IPS-11a (cell line): ENCODE measurements around the gene KLHL13.
"Not testable (repeated sequence)": the region's sequence is repeated elsewhere in the genome, so short reads cannot be mapped to it uniquely, and the experiment has no call there.

Experiments used
- H3K4me3 ChIP-seq: one replicate; pipeline ENCODE4 v1.5.1; 2013; ENCODE audit warnings: low read depth, low read length, control low read depth

Gene KLHL13, protein sequence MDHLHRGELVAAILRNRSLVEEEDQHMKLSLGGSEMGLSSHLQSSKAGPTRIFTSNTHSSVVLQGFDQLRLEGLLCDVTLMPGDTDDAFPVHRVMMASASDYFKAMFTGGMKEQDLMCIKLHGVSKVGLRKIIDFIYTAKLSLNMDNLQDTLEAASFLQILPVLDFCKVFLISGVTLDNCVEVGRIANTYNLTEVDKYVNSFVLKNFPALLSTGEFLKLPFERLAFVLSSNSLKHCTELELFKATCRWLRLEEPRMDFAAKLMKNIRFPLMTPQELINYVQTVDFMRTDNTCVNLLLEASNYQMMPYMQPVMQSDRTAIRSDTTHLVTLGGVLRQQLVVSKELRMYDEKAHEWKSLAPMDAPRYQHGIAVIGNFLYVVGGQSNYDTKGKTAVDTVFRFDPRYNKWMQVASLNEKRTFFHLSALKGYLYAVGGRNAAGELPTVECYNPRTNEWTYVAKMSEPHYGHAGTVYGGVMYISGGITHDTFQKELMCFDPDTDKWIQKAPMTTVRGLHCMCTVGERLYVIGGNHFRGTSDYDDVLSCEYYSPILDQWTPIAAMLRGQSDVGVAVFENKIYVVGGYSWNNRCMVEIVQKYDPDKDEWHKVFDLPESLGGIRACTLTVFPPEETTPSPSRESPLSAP

DNA sequence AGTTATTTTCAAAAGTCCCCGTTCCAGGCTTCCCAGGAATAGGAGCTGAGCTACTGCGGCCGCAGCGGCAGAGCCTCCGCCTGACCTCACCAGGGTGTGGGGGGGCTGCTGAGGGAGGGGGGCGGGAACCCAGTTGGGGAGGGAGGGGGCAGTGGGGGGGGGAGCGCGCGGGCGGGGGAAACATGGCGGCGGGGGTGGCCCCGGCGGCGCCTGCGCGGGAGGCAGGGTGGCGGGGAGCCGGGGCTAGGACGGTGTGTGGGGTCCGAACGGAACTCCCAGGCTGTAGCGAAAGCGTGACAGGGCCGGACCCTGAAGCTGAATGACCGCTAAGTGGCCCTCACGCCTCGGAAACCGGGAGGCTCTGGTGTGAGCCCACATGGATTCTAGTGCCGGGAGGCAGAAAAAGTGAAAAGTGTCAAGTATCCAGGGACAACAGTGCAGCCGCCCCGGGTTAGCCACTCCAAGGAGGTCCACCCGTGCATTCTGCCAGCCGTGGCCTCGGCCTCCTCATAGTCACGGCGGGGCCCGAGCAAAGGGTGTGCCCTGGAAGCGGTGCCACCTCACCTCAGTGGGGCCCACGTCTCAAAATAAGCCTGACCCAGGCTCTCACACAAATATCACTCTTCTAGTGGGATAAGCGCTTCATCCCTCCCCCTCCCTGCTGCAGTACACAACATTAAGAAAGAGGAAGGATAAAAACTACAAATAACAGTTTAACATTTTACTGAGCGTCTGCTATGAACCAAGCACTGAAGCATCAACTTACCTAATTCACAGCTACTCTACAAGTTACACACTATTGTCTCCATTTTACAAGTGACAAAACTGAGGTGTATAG is at the start of gene KLHL13:
TSS of gene KLHL13 (minus strand) at position 98 of the 838 bp plus-strand sequence. CDS start 88,337 bp downstream, outside the sequence.
- peak within 1 kb of the TSS; percentile 53 for H3K4me3 ChIP-seq

DNA sequence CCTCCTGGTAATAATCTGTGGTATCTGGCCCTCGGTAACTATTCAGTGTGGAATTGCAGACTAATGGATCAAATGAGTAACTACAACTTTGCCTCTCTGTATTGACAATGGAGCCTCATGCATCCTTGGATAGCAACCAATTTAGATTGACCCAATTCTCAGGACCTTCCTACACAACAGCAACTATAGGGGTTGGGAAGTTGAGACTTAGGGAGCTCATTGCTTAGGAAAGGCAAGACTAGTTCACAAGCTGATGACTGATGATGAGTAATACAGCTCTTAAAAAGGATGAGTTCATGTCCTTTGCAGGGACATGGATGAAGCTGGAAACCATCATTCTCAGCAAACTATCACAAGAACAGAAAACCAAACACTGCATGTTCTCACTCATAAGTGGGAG is 47.5 kb upstream of the KLHL13 start:
- no peak overlapping the region for H3K4me3 ChIP-seq

DNA sequence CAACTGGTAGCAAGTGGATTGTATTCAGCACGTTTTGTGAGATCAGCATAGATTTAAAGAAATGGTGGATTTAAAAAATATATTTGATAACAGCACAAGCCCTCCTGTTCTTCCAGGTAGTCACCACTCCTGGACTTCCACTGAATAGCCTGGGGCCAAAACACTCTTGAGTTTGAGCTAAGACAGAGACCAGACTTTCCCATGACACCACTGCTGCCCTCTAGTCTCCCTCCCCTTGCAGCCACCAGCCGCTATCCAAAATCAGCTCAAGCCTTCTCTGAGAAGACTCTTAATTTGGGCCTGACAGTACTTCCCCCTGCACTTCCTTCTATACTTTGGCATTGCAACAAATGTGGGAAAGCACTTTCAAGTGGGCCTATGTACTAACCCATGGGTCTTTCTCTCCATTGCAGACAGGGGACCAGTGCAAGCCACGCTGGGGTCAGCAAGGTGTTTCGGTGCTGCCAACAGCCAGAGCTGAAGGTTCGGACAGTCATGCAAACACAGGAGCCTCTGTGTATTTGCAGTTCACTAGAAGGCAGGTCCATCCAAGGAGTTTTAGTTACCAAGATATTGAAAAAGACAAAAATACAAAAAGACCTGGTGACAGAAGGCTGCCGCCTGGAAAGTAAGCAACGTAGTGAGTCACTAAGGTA is 40.5 kb upstream of the KLHL13 start:
- no peak overlapping the region for H3K4me3 ChIP-seq

DNA sequence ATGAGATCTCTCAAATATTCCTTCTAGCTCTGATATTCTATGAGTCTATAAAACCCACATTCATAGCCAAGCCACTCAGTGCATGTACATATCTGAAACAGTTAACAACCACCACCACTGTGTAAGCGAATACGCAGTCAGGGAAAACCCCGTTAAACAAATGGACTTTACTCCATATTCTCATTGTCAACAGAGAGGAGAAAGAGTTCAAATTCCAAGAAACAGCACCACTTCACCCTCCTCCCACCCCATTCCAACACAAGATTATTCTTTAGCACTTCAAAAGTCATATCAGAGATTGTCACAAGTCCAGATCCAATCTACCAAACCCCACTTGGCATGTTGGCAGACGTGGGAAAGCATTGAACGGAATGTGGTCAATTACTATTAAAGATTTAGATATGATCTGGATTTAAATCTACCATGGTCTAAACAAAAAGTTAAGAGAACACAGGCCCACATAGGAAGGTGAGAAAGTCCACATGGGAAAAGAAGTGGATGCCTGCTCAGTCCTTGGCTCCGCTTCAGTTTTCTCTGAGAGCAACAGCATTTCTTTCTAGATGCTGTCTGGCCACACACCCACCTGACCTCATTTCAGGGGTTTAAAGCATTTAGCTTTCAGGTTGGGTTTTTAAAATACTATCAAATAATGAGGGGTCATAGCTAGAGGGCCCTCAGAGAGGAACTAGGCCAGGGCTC is 39.8 kb upstream of the KLHL13 start:
- no peak overlapping the region for H3K4me3 ChIP-seq

DNA sequence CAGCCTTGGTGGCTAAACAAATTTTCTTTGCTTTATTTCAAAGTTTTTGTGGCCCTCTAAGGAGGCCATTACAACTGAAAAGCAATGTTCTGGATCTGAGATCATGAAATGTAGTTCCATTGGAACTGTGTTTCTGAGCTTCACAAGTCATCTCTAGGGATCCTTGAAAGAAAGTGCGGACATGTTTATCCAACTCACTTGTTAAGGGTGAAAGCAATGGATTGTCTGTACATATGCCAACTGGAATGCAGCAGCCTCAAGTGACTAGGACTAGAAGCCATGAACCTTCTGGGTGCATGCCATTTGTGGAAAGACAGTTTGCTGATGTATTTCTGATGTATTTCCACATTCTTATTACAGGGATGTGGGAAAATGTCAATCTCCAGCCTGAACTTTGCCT is 36.7 kb upstream of the KLHL13 start:
- no peak overlapping the region for H3K4me3 ChIP-seq

DNA sequence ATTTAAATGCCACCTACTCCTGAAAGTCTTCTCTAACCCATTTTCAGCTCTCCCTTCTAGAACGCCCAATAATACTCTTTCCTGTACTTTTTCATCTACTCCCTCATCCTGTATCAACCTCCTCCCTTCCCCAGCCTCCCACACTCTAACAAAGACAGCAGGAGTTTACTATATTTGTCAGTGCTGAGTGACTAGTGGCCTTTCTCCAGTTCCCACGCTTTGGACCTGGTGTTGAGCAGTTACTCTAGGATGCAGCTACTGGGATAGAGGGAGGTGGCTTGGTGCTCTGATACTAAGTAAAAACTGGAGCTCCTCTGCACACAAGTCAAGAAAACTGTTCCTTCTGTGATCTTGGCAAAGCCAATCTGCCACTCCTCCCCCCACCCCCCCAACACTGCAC is 36.1 kb upstream of the KLHL13 start:
- no peak overlapping the region for H3K4me3 ChIP-seq

DNA sequence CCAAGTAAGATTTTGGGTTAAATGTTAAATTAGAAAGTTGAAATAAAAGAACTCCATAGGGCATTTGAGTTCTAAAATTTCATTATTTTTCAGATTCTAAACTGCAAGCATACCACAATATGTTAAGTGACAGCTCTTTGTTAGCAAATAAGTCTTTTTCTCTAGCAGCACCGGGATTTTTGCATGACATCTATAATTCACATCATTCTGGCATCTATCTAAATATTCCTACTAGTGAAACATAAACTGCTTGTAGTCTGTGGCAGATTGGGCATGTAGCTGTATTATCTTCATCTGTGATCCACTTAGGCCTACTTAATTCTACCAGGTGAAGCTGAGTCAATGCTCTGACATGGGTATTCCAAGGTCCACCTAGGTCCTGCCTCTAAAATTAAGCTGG is 32.1 kb upstream of the KLHL13 start:
- H3K4me3 ChIP-seq = no peak overlapping the region

DNA sequence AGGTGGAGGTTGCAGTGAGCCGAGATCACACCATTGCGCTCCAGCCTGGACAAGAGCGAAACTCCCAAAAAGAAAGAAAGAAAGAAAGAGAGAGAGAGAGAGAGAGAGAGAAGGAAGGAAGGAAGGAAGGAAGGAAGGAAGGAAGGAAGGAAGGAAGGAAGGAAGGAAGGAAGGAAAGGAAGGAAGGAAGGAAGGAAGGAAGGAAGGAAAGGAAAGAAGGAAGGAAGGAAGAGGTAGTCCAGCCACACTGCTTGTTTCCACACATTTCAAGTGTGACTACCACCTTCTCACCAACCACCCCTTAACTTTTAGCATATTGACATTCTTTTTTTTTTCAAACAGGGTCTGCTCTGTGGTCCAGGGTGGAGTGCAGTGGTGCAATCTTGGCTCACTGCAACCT is 31.2 kb upstream of the KLHL13 start:
- not testable (repeated sequence) for H3K4me3 ChIP-seq

DNA sequence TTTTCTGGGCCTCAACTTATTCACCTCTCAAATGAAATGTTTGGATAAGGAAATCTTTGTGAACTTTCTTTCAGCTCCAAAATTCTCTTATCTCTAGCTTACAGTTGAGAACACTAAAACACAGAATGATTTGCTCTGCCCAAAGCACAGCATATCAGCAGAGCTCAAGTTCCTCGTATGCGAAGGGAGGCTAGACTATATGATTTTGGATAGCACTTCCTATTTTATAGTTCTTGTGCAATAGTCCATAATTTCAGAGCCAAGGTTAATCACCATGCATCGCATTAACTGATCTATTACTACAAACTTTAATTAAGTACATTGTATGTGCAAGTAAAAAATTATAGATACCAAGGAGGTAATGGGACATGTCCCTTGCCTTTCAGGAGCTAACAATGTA is 27.0 kb upstream of the KLHL13 start:
- H3K4me3 ChIP-seq = no peak overlapping the region

DNA sequence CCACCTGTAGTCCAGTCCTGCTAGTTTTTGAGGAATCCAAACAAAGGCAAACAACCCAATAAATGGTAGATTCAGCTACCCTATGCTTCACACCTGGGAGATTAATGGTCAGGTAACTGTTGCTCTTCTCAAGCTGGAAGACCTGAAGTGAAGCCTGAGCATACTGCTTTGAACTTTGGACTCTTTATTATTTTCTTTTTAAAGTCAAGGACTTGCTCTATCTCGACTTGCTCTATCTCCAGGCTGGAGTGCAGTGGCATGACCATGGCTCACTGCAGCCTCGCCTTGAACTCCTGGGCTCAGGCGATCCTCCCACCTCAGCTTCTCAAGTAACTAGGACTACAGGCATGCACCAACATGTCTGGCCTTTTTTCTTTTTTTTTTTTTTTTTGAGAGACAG is 14.7 kb upstream of the KLHL13 start:
- H3K4me3 ChIP-seq = no peak overlapping the region

DNA sequence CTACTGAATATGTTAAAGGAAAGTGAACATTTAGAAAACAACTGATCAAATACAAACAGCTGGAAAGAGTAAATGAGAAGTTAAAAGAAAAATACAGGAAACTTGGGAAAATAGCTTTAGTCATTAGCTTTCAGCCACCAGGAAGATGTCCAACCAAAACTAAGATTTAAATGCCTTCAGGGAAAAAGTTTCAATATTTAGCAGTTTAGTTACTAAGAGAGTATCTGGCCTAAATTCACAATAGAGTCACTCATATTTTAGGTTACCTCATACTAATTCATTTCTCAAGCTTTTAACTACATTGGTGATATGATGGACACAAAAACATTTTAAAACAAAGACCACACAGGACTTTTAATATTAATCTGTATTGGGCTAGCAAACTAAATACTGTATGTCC is 13.1 kb upstream of the KLHL13 start:
- no peak overlapping the region for H3K4me3 ChIP-seq

DNA sequence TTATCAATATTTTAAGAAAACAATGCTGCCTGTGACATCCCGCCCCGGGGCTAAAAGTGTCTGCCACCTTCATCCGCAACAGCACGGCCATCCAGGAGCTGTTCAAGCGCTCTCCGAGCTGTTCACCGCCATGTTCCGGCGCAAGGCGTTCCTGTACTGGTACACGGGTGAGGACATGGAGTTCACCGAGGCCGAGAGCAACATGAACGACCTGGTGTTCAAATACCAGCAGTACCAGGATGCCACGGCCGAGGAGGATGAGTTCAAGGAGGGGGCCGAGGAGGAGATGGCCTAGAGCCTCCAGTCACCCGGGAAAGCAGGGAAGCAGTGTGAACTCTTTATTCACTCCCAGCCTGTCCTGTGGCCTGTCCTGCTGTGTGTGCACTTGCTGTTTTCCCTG is 12.1 kb upstream of the KLHL13 start:
- no peak overlapping the region for H3K4me3 ChIP-seq

DNA sequence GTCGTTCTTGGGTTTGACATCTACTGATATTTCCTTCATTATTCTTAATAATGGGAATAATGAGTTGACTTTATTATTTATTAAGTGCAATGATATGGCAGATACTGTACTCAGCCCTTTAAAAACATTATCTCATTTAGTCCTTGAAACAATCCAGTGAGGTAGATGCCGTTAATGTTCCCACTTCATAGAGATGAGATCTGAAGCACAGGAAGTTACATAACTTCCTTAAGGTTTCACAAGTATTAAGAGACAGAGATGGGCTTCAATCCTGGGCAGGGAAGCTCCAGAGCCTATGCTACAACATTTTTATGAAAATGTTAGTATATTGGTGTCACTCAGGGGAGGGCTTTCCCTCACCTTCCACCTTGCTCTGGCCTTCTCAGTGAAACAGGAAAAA is 9.7 kb upstream of the KLHL13 start:
- no peak overlapping the region for H3K4me3 ChIP-seq

DNA sequence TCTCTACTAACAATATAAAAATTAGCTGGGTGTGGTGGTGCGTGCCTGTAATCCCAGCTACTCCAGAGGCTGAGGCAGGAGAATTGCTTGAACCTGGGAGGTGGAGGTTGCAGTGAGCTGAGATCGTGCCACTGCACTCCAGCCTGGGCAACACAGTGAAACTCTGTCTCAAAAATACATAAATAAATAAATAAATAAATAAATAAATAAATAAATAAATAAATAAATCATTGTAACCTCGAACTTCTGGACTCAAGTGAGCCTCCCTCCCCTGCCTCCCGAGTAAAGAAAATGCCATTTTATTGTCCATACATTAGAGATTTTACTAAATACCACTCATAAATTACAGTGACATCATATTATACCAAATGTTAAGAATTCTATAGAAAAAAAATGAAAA is 7.6 kb upstream of the KLHL13 start:
- not testable (repeated sequence) for H3K4me3 ChIP-seq

DNA sequence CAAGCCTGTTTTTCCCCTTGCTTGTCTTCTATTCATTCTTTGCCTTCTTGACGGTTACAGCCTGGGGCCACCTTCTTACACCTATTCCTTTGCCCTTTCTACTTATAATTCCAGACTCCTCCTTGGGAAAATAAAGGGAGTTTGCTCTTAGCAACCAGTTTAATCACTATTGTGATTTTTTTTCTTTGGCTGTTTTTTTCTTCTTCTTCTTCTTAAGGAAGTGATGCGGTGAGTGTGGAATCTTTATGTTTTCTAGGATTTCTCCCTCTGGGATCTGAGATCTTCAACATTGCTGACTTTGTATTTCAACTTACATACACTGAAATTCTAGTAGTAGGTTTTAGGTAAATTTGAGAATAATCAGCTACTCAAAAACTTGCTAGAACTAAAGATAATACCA is 1.1 kb upstream of the KLHL13 start:
- no peak overlapping the region for H3K4me3 ChIP-seq

DNA sequence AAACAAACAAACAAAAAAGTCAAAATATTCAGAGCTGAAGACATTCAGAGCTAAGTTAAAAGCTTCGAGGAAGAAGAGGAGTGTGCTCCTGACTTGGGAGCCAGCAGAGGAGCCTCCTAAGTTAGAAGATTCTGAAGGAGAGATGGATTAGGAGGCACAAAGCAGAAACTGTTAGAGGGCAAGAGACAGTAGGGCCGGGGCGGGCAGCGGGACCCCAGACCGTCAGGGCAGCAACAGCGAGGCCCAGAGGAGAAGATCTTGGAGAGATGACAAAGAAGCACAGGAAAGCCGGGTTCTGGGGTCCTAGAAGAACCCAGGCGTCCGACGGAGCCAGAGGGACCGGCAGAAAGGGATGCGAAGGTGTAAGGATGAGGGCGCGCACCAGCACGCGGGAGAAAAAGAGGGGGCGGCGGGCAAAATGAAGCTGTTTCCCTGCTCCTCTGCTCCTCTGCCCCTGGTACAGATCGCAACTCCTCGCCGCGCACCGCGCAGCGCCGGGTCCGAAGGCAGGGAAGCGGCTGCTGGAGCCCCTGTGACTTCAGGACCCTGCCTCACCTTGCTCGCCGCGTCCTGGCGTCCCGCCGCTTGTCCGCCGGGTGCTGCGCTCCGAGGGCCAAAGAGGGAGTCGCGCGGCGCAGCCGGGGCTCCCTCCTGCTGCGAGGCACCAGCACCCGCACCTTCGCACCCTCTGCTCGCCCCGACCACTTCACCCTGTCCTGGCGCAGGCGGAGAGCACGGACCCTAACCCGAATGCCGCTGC is 477 bp downstream of the KLHL13 start:
- peak overlapping the region; percentile 53 for H3K4me3 ChIP-seq

DNA sequence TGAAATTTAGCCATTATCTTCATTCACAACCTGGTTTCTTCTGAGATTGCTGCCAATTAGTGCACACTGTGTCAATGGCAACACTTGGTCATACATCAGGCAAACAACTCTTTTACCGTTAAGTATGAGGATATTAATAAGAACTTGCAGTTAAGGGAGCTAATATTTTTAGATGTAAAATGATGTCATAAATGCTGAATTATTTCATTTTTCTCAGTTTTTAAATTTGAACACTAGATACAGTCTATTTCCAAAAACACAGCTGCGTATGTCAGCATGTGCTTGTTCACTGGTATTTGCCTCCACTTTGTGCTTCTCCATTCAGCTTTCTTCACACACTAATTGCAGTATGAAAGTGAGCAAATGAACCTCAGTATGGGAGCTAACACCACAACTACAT is 1.6 kb downstream of the KLHL13 start:
- H3K4me3 ChIP-seq = no peak overlapping the region

DNA sequence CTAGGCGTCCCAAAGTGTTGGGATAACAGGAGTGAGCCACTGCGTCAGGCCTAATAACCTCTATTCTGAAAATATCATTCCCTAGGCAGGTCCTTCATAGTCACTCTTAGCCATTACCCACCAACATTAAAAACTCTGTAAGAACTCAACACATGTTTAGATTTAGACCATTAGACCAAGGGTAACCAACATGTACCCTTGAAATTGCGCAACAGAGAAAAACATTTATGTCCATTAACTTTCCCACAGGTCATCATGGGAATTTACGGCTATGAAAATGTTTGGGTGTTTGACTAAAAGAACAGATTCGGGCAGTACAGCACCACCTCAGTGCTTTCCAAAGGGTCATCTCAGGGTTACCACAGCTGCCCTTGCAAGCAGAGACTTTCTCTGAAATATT is 7.5 kb downstream of the KLHL13 start:
- H3K4me3 ChIP-seq = no peak overlapping the region

DNA sequence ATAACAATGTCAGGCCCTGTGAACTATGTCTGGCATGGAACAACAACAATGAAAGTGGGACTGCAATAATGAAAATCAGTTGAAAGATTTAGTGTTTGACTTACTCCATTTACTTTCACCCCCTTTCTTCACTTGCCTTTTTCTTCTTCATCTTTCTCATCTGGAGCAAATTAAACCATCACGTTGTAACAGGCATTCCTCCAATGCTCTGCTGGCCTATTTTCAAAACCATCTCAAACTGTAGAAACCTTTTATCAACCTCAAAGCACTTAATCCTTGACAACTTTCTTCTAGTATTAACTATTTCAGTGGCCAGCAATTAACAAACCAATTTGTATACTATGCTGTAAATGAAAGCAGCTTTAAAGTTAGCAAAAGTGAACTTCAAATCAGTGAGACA is 8.3 kb downstream of the KLHL13 start:
- no peak overlapping the region for H3K4me3 ChIP-seq

DNA sequence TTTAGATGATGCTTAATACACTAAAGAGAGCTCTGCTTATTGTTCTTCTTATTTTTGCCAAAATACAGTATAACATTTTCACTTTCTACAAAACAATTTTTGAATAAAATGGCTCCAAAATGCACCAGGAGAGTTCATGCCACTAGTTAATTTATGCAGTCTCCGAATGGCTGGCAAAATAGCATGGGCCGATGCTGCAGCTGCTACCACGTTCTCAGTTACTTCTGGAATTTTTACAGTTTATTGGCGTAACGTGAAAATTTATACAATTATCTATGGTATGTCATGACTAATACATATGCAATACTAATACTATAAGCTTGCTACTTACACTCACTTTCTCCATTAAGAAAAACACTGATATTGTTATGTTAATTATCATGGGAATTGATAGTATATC is 16.5 kb downstream of the KLHL13 start:
- H3K4me3 ChIP-seq = no peak overlapping the region
